Measurements from ENCODE around the gene POC1A. TPM values are rescaled to one million over a fixed set of nuclear protein-coding genes. Genes with fewer than 3 reads are reported as not detected.

POC1A gene
- total RNA-seq, result 1.2 and 2.2 TPM in 2 replicates

GRCh38 chr3:52154135-52155094 lies at the start of gene POC1A:
POC1A (minus strand) TSS chr3:52154423; CDS start chr3:52154372, 51 bp downstream.

GRCh38 chr3:52197842-52198625 lies 43.8 kb upstream of the POC1A start, which contains the start of gene ALAS1:
ALAS1 (plus strand) TSS chr3:52198160; CDS start chr3:52199242, 1,082 bp downstream.

GRCh38 chr3:52056521-52056967 lies 97.7 kb downstream of the POC1A start, which contains the start of gene DUSP7:
DUSP7 (minus strand) TSS chr3:52056571; CDS start chr3:52056366, 205 bp downstream.

Other genes starting within 250 kb of the POC1A start
- gene RRP9, start 212.5 kb downstream of the POC1A start, total RNA-seq, result 21.3 and 24.4 TPM in 2 replicates
- gene PARP3, start 212.1 kb downstream of the POC1A start, total RNA-seq, result 13.4 and 14.6 TPM in 2 replicates
- 0.17 TPM in 1 of 2 replicates, not detected in the other for gene GPR62, start 199.0 kb downstream of the POC1A start, total RNA-seq
- 30.9 and 36.5 TPM in 2 replicates for gene PCBP4, start 187.0 kb downstream of the POC1A start, total RNA-seq
- 52.4 and 73.8 TPM in 2 replicates for gene ABHD14B, start 180.4 kb downstream of the POC1A start, total RNA-seq
- 30.2 and 43.5 TPM in 2 replicates for gene ABHD14A, start 179.4 kb downstream of the POC1A start, total RNA-seq
- 45.4 and 56.4 TPM in 2 replicates for gene ACY1, start 170.9 kb downstream of the POC1A start, total RNA-seq
- gene RPL29, start 158.5 kb downstream of the POC1A start, total RNA-seq, result 2,355 and 3,402 TPM in 2 replicates
- gene DUSP7, start 97.9 kb downstream of the POC1A start, total RNA-seq, result 7.3 and 10.6 TPM in 2 replicates
- 24.8 and 26.4 TPM in 2 replicates for gene ALAS1, start 43.7 kb upstream of the POC1A start, total RNA-seq
- under 0.01 TPM in 1 of 2 replicates, not detected in the other for gene TLR9, start 71.2 kb upstream of the POC1A start, total RNA-seq
- gene TWF2, start 84.7 kb upstream of the POC1A start, total RNA-seq, result 124 and 138 TPM in 2 replicates
- gene PPM1M, start 91.3 kb upstream of the POC1A start, total RNA-seq, result 16.3 and 24.9 TPM in 2 replicates
- gene WDR82, start 124.2 kb upstream of the POC1A start, total RNA-seq, result 53.6 and 58.0 TPM in 2 replicates
- gene GLYCTK, start 133.4 kb upstream of the POC1A start, total RNA-seq, result 5.6 and 11.1 TPM in 2 replicates
- gene DNAH1, start 161.9 kb upstream of the POC1A start, total RNA-seq, result 1.2 and 5.0 TPM in 2 replicates

Data from pericardium fibroblast (primary cell).